Measurements from ENCODE around the gene SPON2. TPM values are rescaled to one million over a fixed set of nuclear protein-coding genes. Genes with fewer than 3 reads are reported as not detected.

Gene SPON2
- total RNA-seq, 1 donor: 21.1 TPM

- TF ChIP-seq, protein P1, sequence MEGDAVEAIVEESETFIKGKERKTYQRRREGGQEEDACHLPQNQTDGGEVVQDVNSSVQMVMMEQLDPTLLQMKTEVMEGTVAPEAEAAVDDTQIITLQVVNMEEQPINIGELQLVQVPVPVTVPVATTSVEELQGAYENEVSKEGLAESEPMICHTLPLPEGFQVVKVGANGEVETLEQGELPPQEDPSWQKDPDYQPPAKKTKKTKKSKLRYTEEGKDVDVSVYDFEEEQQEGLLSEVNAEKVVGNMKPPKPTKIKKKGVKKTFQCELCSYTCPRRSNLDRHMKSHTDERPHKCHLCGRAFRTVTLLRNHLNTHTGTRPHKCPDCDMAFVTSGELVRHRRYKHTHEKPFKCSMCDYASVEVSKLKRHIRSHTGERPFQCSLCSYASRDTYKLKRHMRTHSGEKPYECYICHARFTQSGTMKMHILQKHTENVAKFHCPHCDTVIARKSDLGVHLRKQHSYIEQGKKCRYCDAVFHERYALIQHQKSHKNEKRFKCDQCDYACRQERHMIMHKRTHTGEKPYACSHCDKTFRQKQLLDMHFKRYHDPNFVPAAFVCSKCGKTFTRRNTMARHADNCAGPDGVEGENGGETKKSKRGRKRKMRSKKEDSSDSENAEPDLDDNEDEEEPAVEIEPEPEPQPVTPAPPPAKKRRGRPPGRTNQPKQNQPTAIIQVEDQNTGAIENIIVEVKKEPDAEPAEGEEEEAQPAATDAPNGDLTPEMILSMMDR (IDR thresholded peaks at IDR 0.05; ENCODE audit: insufficient read depth, low read length): no peak
- peak; percentile 54 for DNase-seq (ENCODE audit: low read depth)
- H3K4me3 ChIP-seq (ENCODE audit: low read depth, low read length): no peak overlapping the region
Observed at GRCh38 chr4:1183985-1184773, 11.8 kb upstream of the SPON2 start.

DNA sequence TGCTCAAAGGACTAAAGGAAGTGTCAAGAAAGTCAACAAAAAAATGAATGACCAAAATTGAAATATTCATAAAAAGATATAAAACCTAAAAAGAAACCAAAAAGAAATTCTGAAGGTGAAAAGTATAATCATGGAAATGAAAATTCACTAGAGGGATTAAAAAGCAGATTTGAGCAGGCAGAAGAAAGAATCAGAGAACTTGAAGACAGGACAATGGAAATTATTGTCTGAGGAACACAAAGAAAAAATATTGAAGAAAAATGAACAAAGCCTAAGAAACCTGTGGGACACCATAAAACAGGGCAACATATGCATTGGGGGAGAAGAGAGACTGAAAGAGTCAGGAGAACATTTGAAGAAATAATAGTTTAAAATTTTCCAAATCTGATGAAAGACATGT is 9.9 kb upstream of the SPON2 start:
- TF ChIP-seq, protein P1 (IDR thresholded peaks at IDR 0.05; ENCODE audit: insufficient read depth, low read length): no peak

GRCh38 chr4:1180663-1181062 is 8.3 kb upstream of the SPON2 start:
- H3K4me3 ChIP-seq (ENCODE audit: low read depth, low read length): no peak overlapping the region
- TF ChIP-seq, protein P1 (IDR thresholded peaks at IDR 0.05; ENCODE audit: insufficient read depth, low read length): no peak

More for the DNA sequence above, 9.9 kb upstream of the SPON2 start:
- no peak for DNase-seq (ENCODE audit: low read depth)
- H3K4me3 ChIP-seq (ENCODE audit: low read depth, low read length): no peak overlapping the region

GRCh38 chr4:1179976-1180375 is 7.6 kb upstream of the SPON2 start:
- no peak overlapping the region for H3K4me3 ChIP-seq (ENCODE audit: low read depth, low read length)
- TF ChIP-seq, protein P1 (IDR thresholded peaks at IDR 0.05; ENCODE audit: insufficient read depth, low read length): no peak
- no peak for DNase-seq (ENCODE audit: low read depth)

More at GRCh38 chr4:1180663-1181062, 8.3 kb upstream of the SPON2 start:
- DNase-seq (ENCODE audit: low read depth): no peak

DNA sequence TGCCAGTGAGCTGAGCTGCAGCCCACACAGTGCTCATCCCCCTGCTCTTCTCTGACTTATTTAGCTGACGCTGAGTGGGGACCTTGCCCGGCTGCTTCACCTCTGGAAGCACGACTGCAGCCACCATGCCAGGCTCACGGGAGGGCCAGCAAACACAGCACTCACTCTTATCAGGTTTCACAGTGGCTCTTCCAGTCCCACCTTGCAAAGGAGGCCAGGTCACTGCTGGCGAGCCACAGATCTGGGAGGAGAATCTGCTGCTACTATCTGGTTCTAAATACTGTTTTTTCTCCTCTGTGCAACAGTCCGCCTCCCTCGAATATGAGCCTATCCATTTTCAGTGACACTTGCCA is 6.7 kb upstream of the SPON2 start:
- TF ChIP-seq, protein P1 (IDR thresholded peaks at IDR 0.05; ENCODE audit: insufficient read depth, low read length): no peak
- H3K4me3 ChIP-seq (ENCODE audit: low read depth, low read length): no peak overlapping the region
- DNase-seq (ENCODE audit: low read depth): no peak

DNA sequence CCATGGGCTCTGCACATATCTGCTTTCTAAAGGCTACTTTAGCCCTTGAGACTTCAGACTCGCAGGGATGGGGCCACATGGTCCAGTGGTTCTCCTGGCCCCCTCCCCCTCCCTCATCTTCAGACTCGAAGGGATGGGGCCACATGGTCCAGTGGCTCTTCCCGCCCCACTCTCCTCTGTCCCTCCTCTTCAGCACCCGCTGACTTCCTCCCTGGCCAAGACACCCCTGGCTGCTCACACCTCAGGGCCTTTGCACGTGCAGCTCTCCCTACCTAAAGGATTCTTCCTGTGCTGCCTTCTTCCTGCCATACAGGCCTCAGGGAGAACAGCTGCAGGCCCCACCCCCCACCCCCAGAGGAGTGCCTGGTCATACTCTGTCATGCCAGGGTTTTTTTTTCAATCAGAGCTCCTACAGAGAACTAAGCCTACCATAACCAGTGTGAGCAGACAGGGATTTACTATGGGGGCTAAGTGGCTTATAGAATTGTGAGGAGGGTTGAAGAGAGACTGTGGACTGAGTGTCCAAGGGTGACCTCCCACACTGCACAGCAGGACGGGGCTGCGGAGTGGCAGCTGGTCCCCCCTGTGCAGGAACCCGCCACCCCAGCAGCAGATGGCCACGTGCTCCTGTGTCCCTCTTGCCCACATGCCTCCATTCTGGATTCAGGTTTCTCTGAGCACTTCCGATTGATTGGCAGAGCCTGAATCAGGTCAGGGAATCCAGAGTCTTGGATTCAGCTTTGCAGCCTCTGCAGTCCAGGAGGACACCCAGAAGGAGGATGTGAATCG is 6.1 kb upstream of the SPON2 start:
- no peak overlapping the region for H3K4me3 ChIP-seq (ENCODE audit: low read depth, low read length)
- TF ChIP-seq, protein P1 (IDR thresholded peaks at IDR 0.05; ENCODE audit: insufficient read depth, low read length): no peak
- DNase-seq (ENCODE audit: low read depth): no peak

All from fibroblast of the aortic adventitia (primary cell).